SU-DHL-6 (cell line): ENCODE data around the gene CRTAP.

Experiments
- EZH2phosphoT487 ChIP-seq: fragments of 200-600 bp; sonication (generic), shearing (Covaris generic); conservative IDR thresholded peaks from 2 replicates; pipeline ENCODE4 v1.6.1; 2018; ENCODE audit warnings: mild to moderate bottlenecking, antibody characterized with exemption, low read length, moderate library complexity, mixed read lengths
- TF ChIP-seq, protein P1 (sequence below): fragments of 200-600 bp; sonication (generic); IDR thresholded peaks from one replicate; pipeline ENCODE4 v1.5.1; 2017; ENCODE audit warnings: antibody characterized with exemption, mild to moderate bottlenecking, low read length, moderate library complexity; ENCODE audit not compliant: insufficient read depth, poor library complexity, severe bottlenecking

DNA sequence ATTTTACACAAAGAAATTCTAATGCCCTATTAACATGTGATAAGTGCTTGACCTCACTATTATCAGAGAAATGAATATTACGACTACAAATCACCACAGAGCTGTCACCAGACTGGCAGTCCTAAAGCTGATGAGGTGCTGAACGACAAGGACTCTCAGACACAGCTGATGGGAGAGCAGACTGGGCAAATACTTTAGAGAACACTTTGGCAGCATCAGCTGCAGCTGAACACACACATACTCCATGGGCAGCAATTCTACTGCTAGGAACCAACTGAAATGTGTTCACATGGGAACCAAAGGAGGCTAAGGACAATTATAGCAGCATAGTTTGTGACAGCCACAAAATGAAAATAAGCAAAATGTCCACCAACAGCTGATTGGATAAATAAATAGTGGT, 59.3 kb downstream of the CRTAP start:
- TF ChIP-seq, protein P1, sequence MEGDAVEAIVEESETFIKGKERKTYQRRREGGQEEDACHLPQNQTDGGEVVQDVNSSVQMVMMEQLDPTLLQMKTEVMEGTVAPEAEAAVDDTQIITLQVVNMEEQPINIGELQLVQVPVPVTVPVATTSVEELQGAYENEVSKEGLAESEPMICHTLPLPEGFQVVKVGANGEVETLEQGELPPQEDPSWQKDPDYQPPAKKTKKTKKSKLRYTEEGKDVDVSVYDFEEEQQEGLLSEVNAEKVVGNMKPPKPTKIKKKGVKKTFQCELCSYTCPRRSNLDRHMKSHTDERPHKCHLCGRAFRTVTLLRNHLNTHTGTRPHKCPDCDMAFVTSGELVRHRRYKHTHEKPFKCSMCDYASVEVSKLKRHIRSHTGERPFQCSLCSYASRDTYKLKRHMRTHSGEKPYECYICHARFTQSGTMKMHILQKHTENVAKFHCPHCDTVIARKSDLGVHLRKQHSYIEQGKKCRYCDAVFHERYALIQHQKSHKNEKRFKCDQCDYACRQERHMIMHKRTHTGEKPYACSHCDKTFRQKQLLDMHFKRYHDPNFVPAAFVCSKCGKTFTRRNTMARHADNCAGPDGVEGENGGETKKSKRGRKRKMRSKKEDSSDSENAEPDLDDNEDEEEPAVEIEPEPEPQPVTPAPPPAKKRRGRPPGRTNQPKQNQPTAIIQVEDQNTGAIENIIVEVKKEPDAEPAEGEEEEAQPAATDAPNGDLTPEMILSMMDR: no peak
- no peak for TF ChIP-seq EZH2phosphoT487
